Stimulated activated CD8-positive, alpha-beta memory T cell treated with anti-CD3 and anti-CD28 coated beads, Interleukin-7, amount 100 ng/mL, for 1 hour (primary cell): ENCODE results near the gene TTLL12.

Source experiments
- DNase-seq, 2 donors: peaks; one replicate each; pipeline ENCODE4 v3.0.0-alpha.2; 2020; ENCODE audit warnings: low read depth in 2 of 2

The TTLL12 gene

DNA sequence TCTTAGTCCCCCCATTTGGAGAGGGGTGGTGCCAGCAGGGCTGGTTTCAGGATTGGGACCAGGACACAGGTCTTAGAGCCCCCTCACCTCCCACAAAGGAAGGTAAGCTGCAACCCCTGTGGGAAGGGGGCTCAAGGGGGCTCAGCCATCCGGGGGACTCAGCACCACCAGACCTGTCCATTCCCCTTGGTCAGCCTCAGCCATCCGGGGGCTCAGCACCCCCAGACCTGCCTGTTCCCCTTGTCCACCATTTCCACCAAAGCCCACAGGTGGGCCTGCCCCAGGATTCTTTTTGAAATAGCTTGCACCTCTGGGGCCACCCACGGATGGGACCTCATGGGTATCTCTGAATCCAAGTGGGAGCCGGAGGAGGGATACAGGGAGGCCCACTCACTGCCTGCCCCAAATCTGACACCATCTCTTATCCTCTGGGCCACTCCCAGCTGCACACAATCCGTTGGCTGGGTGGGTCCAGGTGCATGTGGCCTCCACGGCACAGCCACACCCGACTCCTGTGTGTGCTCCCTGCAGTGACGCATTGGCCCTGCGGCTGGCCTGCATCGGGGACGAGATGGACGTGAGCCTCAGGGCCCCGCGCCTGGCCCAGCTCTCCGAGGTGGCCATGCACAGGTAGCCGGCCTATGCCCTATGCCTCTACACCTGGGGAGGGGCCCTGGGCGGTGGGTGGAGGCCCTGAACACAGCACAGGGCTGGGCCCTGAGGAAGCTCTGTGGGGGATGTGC is 59.6 kb downstream of the TTLL12 start:
- DNase-seq = no peak

DNA sequence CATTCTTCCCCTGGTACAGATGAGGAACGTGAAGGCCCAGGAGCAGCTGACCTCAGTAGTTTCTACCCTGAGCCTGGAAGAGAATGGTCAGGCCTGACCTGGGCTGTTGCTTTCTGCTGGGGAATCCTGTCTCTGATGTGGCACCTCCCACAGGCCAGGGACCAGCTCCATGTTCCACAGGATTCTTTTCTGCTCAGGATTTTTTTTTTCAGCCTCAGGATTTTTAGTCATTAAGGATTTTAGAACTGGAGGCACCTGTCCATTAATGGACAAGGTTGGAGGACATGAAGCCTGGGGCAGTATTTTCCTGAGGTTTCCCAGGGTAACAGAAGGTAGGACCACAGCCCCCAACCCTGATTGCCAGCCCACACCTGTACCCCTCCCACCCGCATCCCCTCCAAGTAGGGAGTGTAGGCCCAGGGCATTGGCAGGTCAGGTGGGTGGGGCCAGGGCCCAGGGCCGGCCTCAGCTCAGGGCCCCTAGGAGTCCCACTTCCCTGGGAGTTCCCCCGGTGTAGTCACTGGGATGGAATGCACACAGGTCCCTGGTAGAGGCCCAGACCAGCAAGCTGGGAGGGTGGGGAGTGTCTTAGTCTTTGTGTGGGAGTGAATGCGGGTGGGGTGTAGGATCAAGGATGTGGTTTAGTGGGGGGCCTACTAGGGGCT is 60.3 kb downstream of the TTLL12 start:
- no peak for DNase-seq

DNA sequence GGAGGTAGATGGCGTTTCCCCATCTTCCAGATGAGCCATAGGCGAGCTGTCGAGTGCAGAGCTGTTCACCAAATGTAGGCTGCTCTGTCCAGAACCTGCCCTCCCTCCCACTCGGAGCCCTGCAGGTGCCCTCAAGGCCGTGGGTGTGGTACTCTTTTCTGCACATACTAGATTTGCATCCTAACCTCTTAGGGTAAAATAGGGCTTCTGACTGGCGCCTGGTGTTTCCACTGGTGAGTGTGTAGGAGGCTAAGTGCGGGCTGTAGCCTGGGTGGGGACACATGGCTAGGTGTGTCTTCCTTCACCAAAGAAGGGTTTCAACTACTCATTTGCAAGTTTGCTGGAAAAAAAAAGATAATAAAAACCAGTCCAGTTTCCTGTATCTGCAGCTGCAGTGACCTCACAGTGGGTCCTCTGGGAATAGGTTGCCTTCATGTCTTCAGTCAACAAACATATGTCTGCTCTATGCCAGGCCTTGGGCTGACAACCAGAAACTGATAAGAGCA is 67.9 kb downstream of the TTLL12 start:
- no peak for DNase-seq

DNA sequence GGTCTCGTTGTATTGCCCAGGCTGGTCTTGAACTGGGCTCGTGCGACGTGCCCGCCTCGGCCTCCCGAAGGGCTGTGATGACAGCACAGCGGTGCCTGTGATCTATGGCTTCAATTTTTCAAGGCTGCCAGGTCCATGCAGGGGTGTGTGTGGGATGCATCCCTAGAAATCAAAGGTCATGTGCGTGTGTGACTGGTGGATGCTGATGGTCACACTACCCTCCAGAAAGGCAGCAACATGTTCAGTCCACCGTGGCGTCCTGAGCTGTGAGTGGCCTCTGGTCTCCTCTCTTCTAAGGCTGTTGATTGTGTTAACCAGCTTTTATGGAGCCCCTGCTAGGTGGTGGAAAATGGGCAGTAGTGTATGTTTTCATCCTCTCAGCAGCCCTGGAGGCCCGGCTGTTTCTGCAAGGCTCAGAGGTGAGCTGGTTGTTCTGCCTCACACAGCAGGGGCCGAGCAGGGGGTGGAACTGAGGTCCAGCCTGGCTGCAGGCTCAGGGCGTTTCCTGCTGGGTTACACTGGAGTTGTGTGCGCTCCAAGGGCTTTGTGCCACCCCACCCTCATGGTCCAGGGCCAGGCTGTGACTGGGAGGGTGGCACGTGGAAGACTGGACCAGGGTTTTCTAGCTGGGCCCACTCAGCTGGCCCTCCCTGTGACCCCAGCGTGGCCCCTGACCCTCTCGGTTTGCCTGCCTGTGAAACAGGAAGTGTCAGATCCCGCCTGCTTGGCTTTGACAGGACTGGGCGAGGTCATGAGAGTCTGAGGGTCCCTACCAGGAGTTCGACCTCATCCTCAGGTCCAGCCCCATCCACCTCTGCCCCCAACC is 68.7 kb downstream of the TTLL12 start:
- DNase-seq = no peak

DNA sequence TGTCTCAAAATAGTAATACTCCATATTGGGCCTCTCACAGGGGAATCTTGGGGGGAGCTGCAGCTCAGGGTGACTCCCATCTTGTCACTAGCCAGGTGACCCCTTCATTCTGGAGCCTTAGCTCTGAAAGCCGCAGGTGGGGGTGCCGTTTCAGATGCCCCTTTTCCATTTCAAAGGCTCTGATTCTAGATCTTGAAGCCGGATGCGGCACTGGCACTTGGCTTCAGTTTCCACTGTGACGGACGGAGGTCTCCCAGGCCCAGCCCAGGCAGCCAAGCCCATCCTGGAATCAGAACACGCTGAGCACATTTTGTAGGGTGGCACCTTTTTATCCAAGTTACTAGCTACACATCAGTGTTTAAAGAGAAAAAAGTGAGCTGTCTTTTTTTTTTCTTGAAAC is 70.0 kb downstream of the TTLL12 start:
- no peak for DNase-seq
